Activated CD4-positive, alpha-beta T cell treated with anti-CD3 and anti-CD28 coated beads, Interleukin-2, Interleukin-6, amounts not matched to agents 100 ng/mL and 50 ng/mL, durations not matched to agents 16 hours and 8 hours (primary cell): ENCODE measurements around the gene ATIC.

Source experiments
- DNase-seq: peaks from one replicate; pipeline ENCODE4 v3.0.0-alpha.2; 2020

Gene ATIC

DNA sequence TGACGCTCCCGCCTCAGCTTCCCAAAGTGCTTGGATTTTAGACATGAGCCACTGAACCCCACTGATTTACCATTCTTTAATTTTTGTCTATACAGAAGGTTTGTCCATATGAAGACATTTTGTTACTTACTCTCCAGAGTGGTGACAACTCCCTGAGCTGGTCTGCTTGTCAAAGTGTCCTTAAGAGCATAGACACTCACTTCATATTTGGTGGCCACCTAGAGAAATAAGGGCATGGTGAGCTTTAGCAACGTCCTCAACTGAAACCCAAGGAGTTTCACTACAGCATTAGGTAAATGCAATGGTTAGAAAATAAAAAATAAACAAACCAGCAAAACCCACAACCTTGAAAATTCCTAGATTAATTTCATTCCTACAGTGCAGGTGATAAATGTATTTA is 66.2 kb downstream of the ATIC start:
- no peak for DNase-seq

DNA sequence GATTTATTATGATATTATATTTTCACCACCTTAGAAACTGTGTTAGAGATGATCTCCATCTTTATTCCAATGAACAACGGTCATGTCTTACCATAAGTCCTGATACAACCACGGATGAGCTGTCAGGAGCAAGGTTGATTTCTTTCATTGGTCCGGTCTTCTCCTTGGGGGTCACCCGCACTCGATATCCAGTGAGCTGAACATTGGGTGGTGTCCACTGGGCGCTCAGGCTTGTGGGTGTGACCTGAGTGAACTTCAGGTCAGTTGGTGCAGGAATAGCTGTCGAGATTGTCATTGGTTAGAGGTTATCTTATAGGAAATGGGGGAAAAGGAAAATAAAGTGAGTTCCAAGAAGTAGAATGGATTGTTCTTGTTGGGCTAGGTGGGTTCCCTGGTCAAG is 67.2 kb downstream of the ATIC start:
- DNase-seq, result no peak

DNA sequence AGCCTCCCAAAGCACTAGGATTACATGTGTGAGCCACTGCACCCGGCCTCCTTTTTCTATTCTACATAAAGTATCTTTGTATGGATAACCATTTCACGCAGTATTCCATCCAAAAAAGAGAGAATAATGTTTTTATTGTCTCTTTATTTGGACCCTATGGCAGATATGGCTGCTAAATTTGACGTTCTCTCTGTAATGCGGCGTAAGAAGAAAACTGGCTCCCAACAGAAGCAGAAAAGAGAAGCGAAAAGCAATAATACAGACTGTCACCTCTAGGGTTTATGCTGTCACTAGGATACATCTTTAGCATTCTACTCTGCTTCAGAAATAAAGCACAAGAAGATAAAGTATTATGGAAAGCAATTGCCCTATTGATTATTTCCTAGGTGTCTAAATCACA is 68.1 kb downstream of the ATIC start:
- DNase-seq, result no peak

DNA sequence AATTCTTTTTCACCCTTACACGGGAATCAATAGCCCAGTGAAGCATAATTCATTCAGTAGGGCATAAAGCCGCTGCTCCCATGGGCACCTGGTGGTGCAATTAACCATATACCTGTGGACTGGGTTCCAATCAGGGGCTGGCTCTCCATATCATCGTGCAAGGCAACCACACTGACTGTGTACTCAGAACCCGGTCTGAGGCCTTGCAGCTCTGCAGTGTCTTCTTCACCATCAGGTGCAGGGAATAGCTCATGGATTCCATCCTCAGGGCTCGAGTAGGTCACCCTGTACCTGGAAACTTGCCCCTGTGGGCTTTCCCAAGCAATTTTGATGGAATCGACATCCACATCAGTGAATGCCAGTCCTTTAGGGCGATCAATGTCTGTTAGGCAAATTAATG is 68.8 kb downstream of the ATIC start:
- DNase-seq, result no peak

DNA sequence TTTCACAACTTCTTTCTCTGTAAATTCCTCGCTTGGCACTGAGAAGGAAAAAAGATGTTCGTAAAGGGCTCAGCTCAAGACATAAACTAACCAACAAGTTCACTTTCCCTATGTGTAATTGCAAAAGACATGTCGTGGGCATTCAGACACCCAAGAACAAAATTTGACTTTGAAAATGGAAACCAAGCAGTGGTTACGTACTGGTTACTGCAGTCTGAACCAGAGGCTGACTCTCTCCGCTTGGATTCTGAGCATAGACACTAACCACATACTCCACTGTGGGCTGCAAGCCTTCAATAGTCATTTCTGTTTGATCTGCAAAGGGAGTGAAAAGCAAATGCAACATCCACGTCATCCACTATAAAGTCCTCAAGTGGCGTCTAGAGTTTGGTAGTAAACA is 70.2 kb downstream of the ATIC start:
- DNase-seq, result no peak

DNA sequence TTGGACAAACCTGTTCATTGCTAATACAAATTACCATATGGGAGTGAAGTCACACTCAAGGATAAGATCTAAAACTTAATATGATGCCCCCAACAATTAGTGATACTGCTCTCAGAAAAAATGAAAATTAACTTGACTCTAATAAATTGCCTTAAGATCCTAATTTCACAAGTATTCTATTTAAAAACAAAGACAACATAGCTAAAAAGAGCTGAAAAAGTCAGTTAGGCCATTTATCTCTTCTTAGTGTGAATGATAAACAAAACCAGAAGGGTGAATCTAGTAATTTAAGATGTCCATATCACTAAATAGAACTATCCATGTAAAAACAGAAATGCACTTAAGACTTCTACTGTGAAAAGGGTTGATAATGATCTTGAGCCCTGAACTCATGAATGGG is 70.6 kb downstream of the ATIC start:
- DNase-seq, result no peak

DNA sequence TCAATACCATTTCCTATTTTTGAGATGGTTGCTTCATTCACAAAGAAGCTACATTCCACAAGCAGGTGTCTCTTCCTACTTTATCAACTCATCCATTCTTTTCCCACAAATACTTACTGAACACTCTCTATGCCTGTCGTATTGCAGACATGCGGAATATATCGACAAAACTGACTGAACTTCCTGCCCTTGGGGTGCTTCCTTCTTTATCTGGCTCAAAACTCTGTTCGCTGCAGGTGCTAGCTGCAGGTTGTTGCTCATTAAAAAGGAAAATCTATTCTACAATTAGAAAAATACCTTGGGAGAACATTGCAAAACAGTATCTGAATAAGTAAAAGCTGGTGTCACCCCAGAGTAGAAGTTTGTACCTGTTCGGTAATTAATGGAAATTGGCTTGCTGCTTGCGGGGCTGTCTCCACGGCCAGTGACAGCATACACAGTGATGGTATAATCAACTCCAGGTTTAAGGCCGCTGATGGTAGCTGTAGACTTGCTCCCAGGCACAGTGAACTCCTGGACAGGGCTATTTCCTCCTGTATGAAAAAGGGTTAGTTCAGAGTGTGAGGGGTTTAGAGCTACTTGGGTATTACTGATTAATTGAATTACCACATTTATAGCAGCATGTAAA is 71.9 kb downstream of the ATIC start:
- no peak for DNase-seq

DNA sequence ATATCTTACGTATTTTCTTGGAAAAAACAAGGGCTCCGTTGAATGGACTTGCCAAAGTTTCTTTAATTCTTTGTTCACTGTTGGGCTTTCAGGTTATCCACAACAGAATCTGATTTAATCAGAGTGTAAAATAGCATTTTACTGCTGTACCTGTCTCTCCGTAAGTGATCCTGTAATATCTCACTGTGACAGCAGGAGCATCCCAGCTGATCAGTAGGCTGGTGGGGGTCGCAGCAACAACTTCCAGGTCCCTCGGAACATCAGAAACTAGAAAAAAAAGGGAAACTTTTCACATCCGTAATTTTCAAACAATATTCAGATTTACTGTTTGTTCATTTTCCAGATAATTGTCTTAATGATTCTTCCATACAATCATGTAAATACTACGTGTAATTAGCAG is 72.9 kb downstream of the ATIC start:
- DNase-seq, result no peak

DNA sequence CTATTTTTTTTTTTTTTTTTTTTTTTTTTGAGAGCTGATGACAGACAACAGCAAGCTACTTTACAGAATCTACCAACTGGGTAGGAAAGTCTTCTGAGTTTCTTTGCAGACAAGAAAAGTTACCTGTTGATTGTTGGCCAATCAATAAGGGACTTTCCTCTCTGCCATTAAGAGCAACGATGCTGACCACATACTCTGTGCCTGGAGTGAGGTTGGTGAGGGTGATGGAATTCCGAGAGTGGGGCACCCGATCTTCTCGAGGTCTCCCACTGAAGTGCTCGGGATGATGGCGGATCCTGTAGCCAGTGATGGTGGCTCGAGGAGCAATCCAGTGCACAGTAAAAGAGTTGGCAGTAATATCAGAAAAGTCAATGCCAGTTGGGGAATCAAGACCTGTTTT is 74.7 kb downstream of the ATIC start:
- DNase-seq, result no peak

DNA sequence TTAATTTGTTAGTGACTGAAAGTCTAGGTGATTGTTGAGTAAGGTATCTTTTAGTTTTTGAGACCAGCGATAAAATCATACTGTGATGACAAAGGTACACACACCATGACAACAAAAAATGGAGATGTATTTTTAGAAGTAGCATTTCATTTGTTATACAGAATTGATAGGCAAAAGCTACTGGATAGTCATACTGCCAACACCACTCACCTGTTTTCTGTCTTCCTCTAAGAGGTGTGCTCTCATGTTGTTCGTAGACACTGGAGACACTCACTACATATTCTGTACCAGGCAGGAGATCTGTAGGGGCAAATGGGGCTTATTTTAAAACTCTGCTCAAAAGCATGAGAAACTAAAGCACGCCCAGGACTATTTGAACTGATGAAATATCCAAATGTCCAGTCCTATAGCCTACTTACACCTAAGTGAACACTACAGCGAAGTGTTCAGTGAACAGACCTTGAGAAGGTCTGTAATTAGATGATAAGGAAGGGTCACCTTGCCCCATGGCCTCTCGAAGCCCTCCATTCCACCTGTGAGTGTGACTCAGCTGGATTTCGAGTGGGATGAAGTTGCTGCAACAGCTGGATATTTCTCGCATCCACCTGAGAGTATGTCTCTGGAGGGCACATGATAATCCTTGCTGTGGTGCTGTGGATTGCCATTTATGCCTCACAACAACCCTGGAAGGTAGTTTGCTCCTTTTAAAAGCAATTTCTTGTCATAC is 76.3 kb downstream of the ATIC start:
- DNase-seq, result no peak

DNA sequence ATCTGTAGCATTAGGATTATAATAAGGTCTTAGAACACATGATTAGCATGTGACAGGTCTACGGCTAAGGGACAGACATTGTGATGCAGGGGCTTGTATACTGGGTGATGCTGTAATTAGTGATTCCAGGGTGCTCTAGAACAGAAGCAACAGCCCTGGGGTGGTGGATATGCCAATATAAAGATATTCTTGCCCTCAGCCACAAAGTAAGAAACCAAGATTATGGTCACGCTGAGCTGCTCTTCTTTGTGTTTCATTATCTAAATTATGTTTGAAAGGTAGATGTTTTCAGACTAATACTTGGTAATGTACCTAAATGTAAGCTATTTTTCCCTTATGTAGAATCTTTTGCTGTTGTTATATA is 78.7 kb downstream of the ATIC start:
- DNase-seq, result no peak

DNA sequence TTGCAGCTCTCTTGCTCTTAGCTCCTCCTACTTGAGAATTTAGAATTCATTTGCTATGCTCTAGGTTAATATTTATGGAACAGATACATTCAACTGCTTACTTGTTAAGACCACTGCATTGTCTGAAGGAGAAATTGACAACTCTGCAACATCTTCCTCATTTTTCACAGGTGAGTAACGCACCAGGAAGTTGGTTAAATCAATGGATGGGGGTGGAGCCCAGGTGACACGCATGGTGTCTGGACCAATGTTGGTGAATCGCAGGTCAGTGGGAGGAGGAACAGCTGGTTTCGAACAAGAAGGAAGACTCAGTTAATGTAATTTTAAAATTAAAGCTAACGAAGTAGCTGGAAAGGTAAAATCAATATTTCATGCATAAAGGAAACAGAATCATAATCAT is 79.7 kb downstream of the ATIC start:
- no peak for DNase-seq

DNA sequence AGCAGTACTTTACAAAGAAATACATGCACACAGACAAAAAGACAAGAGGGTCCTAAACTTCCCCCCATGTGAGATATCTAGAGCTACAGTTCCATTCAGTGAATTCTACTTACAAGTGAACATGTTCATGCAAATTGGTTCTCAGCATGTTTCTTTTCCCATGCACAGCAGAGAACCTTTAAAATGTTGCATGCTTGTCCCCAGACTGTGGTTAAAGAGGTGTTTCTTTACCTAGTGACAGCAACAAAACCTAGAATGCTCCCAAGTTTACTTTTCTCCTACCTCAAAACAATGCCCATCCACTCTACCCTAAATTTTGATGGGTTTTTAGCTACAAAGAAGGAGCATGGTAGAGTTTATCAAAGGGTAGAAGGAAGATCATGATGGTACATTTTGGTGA is 80.3 kb downstream of the ATIC start:
- DNase-seq, result no peak

DNA sequence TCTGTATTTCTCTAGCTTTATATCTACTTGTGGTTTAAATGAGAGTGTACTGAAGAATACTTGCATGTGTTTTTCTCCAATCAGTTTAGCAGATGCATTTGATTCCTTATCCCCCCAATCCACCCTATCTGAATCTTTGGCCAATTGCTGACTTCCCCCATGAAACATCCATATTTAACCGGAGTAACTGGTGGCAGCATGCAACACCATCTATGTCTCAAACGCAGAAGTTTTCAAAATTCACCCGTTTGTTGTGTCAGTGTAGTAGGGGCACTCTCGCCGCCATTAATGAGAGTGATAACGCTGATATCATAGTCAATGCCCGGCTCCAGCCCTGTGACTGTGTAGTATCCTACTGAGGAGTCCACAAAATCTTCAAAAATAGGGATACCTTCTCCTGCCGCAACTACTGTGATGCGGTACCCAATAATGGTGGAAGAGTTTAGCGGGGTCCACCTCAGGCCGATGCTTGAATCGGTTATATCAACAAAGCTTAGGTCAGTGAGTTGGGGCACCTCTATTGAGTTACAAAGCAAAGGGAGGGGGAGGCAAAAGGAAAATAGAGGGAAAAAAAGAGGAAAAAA is 80.9 kb downstream of the ATIC start:
- no peak for DNase-seq

DNA sequence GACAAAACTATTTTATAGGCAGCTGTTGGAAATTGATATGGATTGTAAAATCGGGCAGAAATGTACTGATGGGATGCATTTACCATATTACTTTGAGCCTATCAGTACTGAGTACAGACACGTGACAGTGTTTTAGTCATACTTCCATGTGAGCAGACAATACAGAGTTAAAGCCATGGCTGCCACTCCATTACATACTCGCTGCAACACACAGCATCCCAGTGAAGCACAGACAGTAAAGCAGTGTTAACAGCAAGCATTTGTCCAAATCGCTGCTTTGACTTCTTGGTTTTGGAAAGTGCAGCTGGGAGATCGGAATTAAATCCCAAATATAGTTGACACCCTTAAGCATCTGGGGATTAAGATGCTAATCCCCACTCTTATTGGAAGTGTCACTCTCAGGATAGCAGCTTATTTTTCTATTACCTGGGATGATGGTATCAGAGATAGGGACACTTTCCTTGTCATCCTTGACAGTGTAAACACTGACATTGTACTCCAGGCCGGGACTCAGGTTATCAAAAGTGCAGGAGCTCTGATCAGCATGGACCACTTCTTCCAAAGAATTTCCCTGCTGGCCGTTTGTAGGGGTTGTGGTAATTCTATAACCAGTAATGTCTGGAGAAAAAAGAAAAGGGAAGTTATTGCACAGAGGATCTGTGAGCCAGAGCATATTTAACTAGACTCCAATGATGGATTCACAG is 82.4 kb downstream of the ATIC start:
- no peak for DNase-seq

DNA sequence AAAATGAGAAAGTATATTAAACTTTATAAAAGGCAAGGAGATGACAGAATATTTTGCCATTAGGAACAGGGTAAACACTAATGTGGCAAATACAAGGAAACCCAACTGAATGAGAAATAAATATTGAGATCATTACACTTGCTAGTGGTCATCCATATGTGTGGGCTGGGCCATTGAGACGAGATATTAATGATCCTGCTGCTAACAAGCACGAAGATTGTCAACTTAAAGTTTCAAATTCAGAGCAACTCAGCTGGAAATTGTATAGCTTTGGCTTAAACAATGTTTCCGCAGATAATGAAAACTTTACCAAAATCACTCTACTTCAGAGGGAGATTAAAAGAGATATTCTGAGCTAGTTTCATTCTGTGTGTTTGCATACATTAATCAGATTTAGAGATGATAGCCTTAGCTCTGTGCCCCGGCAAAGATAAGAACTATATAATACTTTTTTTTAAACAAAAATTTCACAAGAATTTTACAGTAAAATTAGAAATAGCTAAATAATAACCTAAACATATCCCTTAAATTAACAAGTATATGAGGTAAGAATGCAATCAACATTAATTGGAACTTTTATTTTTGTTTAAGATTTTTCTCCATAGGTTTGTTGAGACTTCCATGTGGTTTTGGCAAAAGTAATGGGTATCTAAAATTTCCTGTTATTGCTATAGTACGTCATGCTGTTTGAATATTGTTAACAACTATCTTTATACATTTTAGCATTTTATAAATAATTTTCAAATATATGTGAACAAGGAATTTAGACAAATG is 84.0 kb downstream of the ATIC start:
- no peak for DNase-seq

DNA sequence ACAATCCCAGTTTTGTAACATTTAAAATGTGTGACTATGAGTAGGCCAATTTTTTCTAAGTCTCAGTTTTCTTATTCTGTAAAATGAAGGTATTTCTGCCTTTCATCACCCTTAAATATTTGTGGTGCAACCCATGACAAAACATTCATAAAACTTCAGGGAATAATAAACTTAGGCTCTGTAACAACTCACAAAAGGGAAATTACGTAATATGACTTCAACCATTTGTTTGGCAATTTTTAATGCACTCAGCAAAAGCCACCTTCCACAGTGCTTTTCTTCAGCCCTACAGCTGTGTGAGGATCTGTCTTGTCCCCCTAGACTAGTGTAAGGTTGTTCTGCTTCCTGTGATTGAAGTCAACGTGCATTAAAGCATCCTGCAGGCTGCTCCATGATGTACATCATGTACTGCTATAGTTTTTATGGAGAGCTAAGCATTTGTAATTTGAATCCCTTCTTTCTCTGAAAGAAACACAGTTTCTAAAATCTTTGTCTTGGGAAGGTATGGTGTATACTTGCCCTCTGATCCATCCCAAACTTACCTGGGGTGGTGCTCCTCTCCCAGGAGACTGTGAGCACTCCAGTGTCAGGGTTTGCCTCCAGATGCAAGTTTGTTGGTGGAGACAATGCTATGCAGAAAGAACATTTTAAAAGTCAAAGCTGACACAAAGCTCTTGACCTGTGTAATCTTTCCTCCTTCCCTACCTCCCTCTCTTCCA is 84.9 kb downstream of the ATIC start:
- no peak for DNase-seq

DNA sequence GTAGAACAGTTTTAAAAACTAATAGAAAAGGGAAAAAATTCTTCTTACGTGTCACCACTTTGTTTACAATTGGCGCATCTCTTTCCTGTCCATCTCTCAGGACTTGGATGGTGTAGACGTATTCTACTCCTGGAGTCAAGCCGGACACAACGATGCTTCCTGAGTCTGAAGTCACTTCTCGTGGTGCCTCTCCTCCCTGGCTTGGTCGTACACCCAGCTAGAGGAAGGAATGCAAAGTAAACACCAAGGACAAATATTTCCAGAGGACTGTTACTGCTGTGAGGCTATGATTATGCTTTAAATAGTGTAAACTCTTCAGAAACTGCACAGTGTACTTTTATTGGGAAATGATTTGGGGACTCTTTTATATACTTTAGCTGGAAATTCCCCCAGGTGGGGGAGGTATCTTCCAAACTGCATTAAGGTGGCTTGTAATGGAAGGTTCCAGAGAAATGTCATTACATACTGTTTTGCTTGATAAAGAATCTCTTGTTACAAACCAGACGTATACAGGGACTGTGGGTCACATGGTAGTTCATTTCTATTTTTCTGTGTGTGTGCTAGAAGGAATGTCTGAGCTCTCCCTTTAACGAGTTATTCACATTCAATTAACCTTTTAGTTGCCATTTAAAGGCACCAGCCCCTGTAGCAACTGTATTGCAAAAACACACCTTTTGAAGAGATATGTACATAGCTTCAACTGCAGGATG is 85.9 kb downstream of the ATIC start:
- DNase-seq, result no peak

DNA sequence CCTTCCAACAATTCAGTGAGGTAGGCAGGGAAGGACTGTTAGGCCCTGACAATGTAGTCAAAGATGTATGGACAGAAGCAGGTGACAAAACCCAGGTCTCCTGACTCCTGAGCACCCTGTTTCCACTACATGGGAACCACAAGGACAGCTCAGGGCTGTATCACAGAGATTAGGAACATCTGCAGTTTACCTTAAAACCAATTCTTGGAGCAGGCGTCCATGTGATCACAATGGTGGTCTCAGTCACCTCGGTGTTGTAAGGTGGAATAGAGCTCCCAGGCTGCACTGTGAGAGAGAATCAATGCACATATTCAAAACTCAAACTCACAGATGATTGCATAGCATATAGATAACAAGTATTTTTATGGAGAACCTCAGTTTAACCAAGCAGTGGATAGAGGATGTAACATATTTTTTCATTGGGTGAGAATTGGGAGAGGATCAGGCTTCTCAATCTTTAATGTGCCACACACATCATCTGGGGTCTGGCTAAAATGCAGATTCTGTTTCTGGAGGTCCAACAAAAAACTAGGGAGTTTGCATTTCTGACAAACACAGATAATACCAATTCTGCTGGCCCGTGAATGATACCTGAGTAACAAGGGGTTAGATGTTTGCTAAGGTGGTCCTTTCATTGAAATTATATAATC is 87.3 kb downstream of the ATIC start:
- no peak for DNase-seq
